ENCODE data around the gene COASY.
"Not testable (repeated sequence)": the region's sequence is repeated elsewhere in the genome, so short reads cannot be mapped to it uniquely, and the experiment has no call there.

COASY gene

DNA sequence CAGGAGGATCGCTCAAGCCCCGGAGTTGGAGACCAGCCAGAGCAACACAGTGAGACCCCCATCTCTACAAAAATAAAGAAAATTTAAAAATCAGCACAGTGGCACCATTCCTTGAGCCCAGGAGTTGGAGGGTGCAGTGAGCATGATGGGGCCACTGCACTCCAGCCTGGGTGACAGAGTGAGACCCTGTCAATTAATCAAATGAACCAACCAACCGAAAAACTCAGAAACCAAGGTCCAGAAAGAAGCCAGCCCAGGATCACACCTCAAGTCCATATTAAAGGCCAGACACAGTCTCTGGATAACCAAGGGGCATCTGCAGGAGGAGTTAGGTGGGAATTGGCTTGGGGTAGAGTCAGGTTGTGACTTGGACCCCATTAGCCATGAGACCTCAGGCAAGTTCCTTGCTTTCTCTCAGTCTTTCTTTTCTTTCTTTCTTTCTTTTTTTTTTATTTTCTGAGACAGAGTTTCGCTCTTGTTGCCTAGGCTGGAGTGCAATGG lies 6.8 kb upstream of the COASY start:
- CTCF ChIA-PET: interaction anchor here (0.6 to 1.5 kb wide), 2 partner anchors 28 to 149 kb away, joined by 3 to 4 read pairs; no protein-coding TSS in a partner anchor
- POLR2A ChIA-PET (ENCODE audit: low non-redundant PET): interaction anchor here (0.6 to 1.6 kb wide), 2 partner anchors 25 to 236 kb away, joined by 3 to 5 read pairs; no protein-coding TSS in a partner anchor
- TF ChIP-seq, protein P1, sequence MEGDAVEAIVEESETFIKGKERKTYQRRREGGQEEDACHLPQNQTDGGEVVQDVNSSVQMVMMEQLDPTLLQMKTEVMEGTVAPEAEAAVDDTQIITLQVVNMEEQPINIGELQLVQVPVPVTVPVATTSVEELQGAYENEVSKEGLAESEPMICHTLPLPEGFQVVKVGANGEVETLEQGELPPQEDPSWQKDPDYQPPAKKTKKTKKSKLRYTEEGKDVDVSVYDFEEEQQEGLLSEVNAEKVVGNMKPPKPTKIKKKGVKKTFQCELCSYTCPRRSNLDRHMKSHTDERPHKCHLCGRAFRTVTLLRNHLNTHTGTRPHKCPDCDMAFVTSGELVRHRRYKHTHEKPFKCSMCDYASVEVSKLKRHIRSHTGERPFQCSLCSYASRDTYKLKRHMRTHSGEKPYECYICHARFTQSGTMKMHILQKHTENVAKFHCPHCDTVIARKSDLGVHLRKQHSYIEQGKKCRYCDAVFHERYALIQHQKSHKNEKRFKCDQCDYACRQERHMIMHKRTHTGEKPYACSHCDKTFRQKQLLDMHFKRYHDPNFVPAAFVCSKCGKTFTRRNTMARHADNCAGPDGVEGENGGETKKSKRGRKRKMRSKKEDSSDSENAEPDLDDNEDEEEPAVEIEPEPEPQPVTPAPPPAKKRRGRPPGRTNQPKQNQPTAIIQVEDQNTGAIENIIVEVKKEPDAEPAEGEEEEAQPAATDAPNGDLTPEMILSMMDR (conservative IDR thresholded peaks at IDR 0.05; ENCODE audit: low read depth): no peak
- peak overlapping the region; percentile 90 for H3K27ac ChIP-seq
- DNase-seq (ENCODE audit: low spot score): no peak

DNA sequence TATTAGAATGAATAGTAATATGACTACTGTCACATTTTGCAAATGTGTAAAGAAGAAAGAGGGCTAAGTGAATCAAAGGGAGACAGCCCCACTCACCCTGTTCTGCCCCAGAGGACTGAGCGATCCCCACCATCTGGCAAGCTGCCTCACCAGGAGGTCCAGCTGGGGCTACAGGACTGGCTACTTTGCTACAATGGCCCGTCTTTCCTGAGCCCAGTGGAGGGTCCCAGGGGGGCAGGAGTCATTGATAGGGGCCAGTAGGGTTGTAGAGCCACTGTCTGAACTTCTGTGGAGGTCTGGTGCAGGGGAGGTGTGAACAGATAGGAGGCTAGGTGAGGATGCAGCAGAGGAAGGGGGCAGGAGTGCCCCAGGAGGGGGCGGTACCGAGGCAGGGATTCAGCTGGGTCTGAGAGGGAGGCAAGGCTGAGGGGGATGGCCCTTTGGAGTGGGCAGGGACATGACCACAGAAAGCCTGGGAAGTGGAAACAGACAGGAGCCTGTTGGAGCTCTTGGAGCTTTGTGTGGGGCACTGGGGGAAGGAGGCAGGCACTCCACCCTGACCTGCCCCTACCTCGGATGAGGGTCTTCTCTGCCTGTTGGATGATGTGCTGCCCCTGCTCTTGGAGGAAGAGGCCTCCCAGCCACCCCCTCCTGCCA lies 5.9 kb upstream of the COASY start:
- POLR2A ChIA-PET (ENCODE audit: low non-redundant PET); DNase-seq (ENCODE audit: low spot score); CTCF ChIA-PET; H3K27ac ChIP-seq: not testable (repeated sequence)

DNA sequence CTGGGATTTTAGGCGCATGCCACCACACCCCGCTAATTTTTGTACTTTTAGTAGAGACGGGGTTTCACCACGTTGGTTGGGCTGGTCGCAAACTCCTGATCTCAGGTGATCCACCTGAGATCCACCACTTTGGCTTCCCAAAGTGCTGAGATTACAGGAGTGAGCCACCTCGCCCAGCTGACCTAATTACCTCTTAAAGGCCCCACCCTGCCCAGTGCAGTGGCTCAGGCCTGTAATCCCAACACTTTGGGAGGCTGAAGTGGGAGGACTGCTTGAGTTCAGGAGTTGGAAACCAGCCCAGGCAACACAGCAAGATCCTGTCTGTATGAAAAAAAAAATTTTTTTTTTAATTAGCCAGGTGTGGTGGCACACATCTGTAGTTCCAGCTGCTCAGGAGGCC lies 2.9 kb upstream of the COASY start:
- CTCF ChIA-PET: interaction anchor here (0.6 kb wide), 1 partner anchor 18 kb away, joined by 3 read pairs; the partner anchor contains the start of gene PSMC3IP
- DNase-seq (ENCODE audit: low spot score): no peak

DNA sequence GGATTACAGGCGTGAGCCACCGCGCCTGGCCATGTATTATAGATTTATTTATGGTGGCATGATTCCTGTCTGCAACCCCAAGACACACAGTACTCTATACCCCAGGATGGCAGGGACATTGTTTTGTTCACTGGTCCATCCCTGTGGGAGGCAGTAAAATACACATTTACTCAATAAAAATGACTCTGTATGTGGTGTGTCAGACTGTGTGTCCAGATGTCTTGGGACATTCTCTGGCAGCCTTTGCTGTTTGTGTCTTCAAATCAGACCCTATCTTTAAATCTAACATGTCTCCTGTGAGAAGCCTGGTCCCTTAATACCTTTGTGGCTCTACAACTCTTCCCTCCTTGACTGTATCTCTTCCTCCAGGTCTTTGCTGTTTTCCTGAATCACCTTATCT lies 1.7 kb upstream of the COASY start:
- DNase-seq (ENCODE audit: low spot score): no peak
- ChIA-PET POLR2A (ENCODE audit: low non-redundant PET) (no interaction called here), CTCF (no interaction called here)
- TF ChIP-seq, protein P1 (conservative IDR thresholded peaks at IDR 0.05; ENCODE audit: low read depth): no peak
- H3K27ac ChIP-seq: peak overlapping the region; percentile 65

More for the DNA sequence above, 2.9 kb upstream of the COASY start:
- peak overlapping the region; percentile 65 for H3K27ac ChIP-seq
- TF ChIP-seq, protein P1 (conservative IDR thresholded peaks at IDR 0.05; ENCODE audit: low read depth): no peak
- POLR2A ChIA-PET (ENCODE audit: low non-redundant PET): no interaction called here

DNA sequence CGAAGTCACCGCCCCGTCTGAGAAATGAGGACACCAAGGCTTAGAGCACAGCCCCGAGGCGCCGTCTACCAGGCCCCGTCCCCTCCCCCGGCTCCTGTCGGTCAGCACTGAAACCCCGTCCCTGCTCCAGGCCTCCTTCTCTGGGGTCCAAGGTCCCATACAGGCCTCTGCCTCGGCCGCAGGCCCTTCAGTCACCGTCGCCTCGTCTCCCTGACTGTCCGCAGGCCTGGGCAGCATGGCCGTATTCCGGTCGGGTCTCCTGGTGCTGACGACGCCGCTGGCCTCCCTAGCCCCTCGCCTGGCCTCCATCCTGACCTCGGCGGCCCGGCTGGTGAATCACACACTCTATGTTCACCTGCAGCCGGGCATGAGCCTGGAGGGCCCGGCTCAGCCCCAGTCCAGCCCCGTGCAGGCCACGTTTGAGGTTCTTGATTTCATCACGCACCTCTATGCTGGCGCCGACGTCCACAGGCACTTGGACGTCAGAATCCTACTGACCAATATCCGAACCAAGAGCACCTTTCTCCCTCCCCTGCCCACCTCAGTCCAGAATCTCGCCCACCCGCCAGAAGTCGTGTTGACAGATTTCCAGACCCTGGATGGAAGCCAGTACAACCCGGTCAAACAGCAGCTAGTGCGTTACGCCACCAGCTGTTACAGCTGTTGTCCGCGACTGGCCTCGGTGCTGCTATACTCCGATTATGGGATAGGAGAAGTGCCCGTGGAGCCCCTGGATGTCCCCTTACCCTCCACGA lies 617 bp downstream of the COASY start:
- TF ChIP-seq, protein P1 (conservative IDR thresholded peaks at IDR 0.05; ENCODE audit: low read depth): no peak
- peak overlapping the region; percentile 89 for H3K27ac ChIP-seq
- POLR2A ChIA-PET (ENCODE audit: low non-redundant PET): no interaction called here
- no peak for DNase-seq (ENCODE audit: low spot score)
- CTCF ChIA-PET: no interaction called here

DNA sequence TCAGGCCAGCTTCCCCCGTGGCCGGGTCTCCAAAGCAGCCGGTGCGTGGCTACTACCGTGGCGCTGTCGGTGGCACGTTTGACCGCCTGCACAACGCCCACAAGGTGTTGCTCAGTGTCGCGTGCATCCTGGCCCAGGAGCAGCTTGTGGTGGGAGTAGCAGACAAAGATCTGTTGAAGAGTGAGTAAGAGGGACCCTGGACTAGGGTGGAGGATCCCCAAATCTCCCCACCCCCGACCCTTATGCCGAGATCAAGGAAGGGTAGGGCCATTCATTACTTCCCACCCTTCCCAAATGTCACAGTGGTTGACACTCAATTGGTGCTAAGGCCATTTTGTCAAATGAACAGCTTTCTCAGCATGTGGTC lies 1.2 kb downstream of the COASY start:
- H3K27ac ChIP-seq: peak overlapping the region; percentile 89
- POLR2A ChIA-PET (ENCODE audit: low non-redundant PET): interaction anchor here (0.7 kb wide), 1 partner anchor 114 kb away, joined by 4 read pairs; no protein-coding TSS in a partner anchor
- CTCF ChIA-PET: no interaction called here
- DNase-seq (ENCODE audit: low spot score): no peak
- TF ChIP-seq, protein P1 (conservative IDR thresholded peaks at IDR 0.05; ENCODE audit: low read depth): no peak

DNA sequence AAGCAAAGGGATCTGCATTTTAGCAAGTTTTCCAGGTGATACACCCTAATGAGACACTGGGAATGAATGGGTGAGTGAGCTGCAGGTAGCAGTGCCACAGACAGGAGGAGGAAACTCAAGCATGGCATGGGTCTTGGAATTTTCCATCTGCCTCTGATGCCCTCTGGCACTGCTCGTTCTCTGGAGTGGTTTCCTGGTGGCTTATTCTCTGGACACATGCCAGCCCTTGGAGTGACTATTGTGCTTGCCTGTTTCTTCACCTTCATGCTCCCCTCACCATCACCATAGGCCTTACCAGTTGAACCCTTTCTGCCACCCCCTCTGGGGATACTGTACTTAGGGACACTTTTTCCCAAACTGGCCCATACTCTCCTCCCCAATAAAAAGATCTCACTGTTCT lies 1.6 kb downstream of the COASY start:
- CTCF ChIA-PET: no interaction called here
- no peak for DNase-seq (ENCODE audit: low spot score)
- POLR2A ChIA-PET (ENCODE audit: low non-redundant PET): interaction anchor here (0.7 kb wide), 1 partner anchor 114 kb away, joined by 4 read pairs; no protein-coding TSS in a partner anchor
- TF ChIP-seq, protein P1 (conservative IDR thresholded peaks at IDR 0.05; ENCODE audit: low read depth): no peak
- peak overlapping the region; percentile 89 for H3K27ac ChIP-seq
